Jurkat, Clone E6-1 (cell line): ENCODE data around the gene PIK3CB.
"Not testable (repeated sequence)": the region's sequence is repeated elsewhere in the genome, so short reads cannot be mapped to it uniquely, and the experiment has no call there.

ENCODE experiments used
- DNase-seq: peaks from one replicate; pipeline ENCODE4 v3.0.0-alpha.2; 2011; ENCODE audit warnings: low read depth, low spot score
- H3K4me3 ChIP-seq: 2 replicates; pipeline ENCODE4 v1.5.1; 2011; ENCODE audit warnings: mild to moderate bottlenecking, low read length, control low read depth, moderate library complexity

PIK3CB gene

GRCh38 chr3:138653567-138653966 lies 181.2 kb downstream of the PIK3CB start:
- H3K4me3 ChIP-seq: no peak overlapping the region
- no peak for DNase-seq

GRCh38 chr3:138649134-138649533 lies 185.6 kb downstream of the PIK3CB start:
- no peak overlapping the region for H3K4me3 ChIP-seq
- DNase-seq: no peak

- no peak overlapping the region for H3K4me3 ChIP-seq
- DNase-seq: no peak
Observed at GRCh38 chr3:138646513-138646912, 188.2 kb downstream of the PIK3CB start.

- no peak for DNase-seq
- H3K4me3 ChIP-seq: no peak overlapping the region
Observed at GRCh38 chr3:138646008-138646407, 188.7 kb downstream of the PIK3CB start.

- no peak overlapping the region for H3K4me3 ChIP-seq
- no peak for DNase-seq
Observed at GRCh38 chr3:138642927-138643253, 191.8 kb downstream of the PIK3CB start.

- DNase-seq: no peak
- H3K4me3 ChIP-seq: no peak overlapping the region
Observed at GRCh38 chr3:138642226-138642926, 192.4 kb downstream of the PIK3CB start.

- DNase-seq: no peak
- no peak overlapping the region for H3K4me3 ChIP-seq
Observed at GRCh38 chr3:138640537-138640936, 194.2 kb downstream of the PIK3CB start.

GRCh38 chr3:138638641-138639040 lies 196.1 kb downstream of the PIK3CB start:
- no peak overlapping the region for H3K4me3 ChIP-seq
- DNase-seq: no peak

- no peak overlapping the region for H3K4me3 ChIP-seq
- DNase-seq: no peak
Observed at GRCh38 chr3:138629526-138629925, 205.2 kb downstream of the PIK3CB start.

GRCh38 chr3:138625707-138626365 lies 208.9 kb downstream of the PIK3CB start:
- DNase-seq: no peak
- no peak overlapping the region for H3K4me3 ChIP-seq

GRCh38 chr3:138624518-138624917 lies 210.2 kb downstream of the PIK3CB start:
- H3K4me3 ChIP-seq: no peak overlapping the region
- DNase-seq: no peak

- DNase-seq: no peak
- H3K4me3 ChIP-seq: no peak overlapping the region
Observed at GRCh38 chr3:138620431-138620830, 214.3 kb downstream of the PIK3CB start.

- no peak for DNase-seq
- no peak overlapping the region for H3K4me3 ChIP-seq
Observed at GRCh38 chr3:138615462-138615861, 219.3 kb downstream of the PIK3CB start.

GRCh38 chr3:138609898-138610266 lies 224.8 kb downstream of the PIK3CB start:
- no peak for DNase-seq
- H3K4me3 ChIP-seq: peak overlapping the region; percentile 61

GRCh38 chr3:138608322-138609135 lies 226.2 kb downstream of the PIK3CB start, which contains the start of gene FAIM:
Gene FAIM (plus strand): TSS chr3:138608771. CDS start chr3:138619727, 10,956 bp downstream.
- DNase-seq: no peak

GRCh38 chr3:138604106-138604595 lies 230.6 kb downstream of the PIK3CB start:
- H3K4me3 ChIP-seq, DNase-seq: not testable (repeated sequence)

More at GRCh38 chr3:138608322-138609135, 226.2 kb downstream of the PIK3CB start, which contains the start of gene FAIM:
- peak within 1 kb of the TSS; percentile 61 for H3K4me3 ChIP-seq
